HL-60 (cell line): ENCODE data around the gene TANGO6.

ENCODE experiments used
- DNase-seq, 2 experiments: peaks; one replicate each; pipeline ENCODE4 v3.0.0-alpha.2; 2010 to 2020; ENCODE audit warnings: low read depth in 1 of 2, low spot score in 1 of 2
- H3K27ac ChIP-seq: fragments of 250-450 bp; sonication (Bioruptor Pico); replicated peaks from 2 replicates; pipeline ENCODE4 v1.5.1; 2020; ENCODE audit warnings: mild to moderate bottlenecking, moderate library complexity
- H3K27me3 ChIP-seq: fragments of 250-450 bp; sonication (Bioruptor Pico); 2 replicates; pipeline ENCODE4 v1.5.1; 2021; ENCODE audit warnings: mild to moderate bottlenecking, moderate library complexity; ENCODE audit not compliant: insufficient read depth, poor library complexity, severe bottlenecking
- H3K4me3 ChIP-seq: replicated peaks from 2 replicates; pipeline ENCODE4 v1.5.1; 2011; ENCODE audit warnings: mild to moderate bottlenecking, control low read depth, low read length; ENCODE audit not compliant: insufficient read depth
- CTCF ChIP-seq: IDR thresholded peaks from one replicate; pipeline ENCODE4 v1.5.1; 2011; ENCODE audit warnings: low read length, control low read depth, inconsistent platforms; ENCODE audit not compliant: insufficient read depth
- GABPA ChIP-seq: IDR thresholded peaks from 2 replicates; pipeline ENCODE4 v1.6.1; 2012; ENCODE audit warnings: low read depth
- POLR2AphosphoS5 ChIP-seq: IDR thresholded peaks from 2 replicates; pipeline ENCODE4 v1.6.1; 2012; ENCODE audit warnings: low read depth
- REST ChIP-seq: IDR thresholded peaks from 2 replicates; pipeline ENCODE4 v1.6.1; 2012; ENCODE audit warnings: low read depth; ENCODE audit not compliant: insufficient replicate concordance
- SPI1 ChIP-seq: IDR thresholded peaks from 2 replicates; pipeline ENCODE4 v1.6.1; 2012; ENCODE audit warnings: low read depth, mild to moderate bottlenecking, borderline replicate concordance

TANGO6 gene

GRCh38 chr16:69095193-69095592 is 251.9 kb downstream of the TANGO6 start:
- DNase-seq, result no peak
- TF ChIP-seq CTCF (no peak), SPI1 (no peak), REST (no peak), POLR2AphosphoS5 (no peak), GABPA (no peak)
- H3K4me3 ChIP-seq, result no peak overlapping the region
- no peaks in the 10 kb centered on the region for H3K27me3 ChIP-seq
- no peak overlapping the region for H3K27ac ChIP-seq

DNA sequence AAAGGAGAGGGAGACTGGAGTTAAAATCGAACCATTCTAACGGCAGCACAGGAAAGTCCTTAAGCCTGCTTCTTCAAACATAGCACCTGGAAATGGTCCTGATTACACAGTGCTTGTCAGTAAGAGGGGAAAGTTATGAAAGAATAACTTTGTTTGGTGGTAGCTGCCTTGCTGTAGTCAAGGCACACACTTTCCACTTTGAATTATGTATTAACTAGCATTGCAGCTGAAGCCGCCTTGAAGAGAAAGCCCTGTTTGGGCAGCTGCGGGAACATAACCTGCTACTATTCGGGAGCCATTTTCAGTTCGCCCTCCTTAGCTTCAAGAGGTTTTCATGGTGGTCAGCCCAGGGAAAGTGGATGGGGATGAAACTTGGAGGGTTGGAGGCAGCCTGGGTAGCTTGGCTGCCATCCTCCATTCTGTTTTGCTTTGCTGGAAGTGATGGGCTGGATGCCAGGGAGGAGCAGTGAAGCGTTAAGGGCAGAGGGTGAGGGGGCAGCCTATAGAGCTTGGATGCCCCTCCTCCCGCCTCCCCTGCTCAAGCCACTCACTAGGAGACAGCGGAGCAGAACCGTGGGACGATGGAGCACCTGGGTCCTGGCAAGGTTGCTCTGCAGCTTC is 256.9 kb downstream of the TANGO6 start:
- no peak for TF ChIP-seq SPI1
- no peak for DNase-seq
- H3K4me3 ChIP-seq, result no peak overlapping the region
- H3K27me3 ChIP-seq, result no peaks in the 10 kb centered on the region
- H3K27ac ChIP-seq, result no peak overlapping the region

DNA sequence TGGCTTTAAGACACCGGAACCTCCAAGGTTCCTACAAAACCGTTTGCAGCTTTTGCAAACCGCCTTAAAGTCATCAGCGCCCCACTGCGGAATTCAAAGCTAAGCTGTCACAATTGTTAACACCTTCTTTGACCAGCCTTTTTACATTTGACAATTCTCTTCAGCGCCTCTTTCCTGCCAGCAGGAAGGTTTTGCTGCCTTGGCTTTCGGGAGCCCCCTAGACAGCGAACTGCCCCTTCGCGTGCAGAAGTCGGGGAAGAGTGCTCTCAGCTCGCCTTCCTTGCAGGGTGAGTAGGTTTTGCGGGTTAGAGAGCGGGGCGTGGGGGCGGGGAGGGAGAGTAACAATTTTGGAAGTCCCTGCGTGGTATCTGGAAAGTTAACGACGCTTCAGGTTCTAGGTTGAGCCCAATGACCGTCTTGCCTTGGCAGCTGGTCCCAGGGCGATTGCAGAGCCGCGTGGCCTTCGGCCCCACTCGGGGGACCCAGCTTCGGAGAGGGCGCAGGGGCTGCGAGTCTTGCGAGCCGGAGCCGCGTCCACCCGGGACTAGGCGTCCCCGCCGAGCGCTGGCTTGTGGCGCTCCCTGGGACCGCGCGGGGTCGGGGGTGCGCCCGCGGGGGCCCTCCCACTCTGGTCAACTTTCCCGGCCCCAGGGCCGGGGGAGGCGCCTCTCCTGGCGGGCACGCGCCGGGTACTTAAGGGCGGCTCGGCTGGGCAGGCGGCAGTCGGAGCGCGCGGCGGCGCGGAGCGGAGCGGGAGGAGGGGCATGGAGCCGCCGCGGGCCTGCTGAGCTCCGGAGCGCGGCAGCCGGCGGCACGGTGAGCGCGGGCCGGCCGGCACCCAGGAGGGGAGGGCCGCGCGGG is 262.4 kb downstream of the TANGO6 start, which contains the start of gene HAS3:
TSS of gene HAS3 (plus strand) at position 153 of the 861 bp plus-strand sequence. CDS start 3,743 bp downstream, outside the sequence.
- no peak within 1 kb of the TSS for H3K27ac ChIP-seq

More for the DNA sequence above, 262.4 kb downstream of the TANGO6 start, which contains the start of gene HAS3:
- Histone ChIP-seq H3K27me3 (peaks cover 6% of the 10 kb centered on the region), H3K4me3 (peak within 1 kb of the TSS; percentile 62)
- TF ChIP-seq SPI1 (no peak), CTCF (no peak), REST (no peak), POLR2AphosphoS5 (no peak), GABPA (no peak)
- peak; percentile 44 to 80 for DNase-seq
